Measurements from ENCODE around the gene TMEM86B. TPM values are rescaled to one million over a fixed set of nuclear protein-coding genes. Genes with fewer than 3 reads are reported as not detected.

The TMEM86B gene
- polyA plus RNA-seq, 1 of the 3 experiments (the other 2 are of a cell fraction): 3.0 TPM

DNA sequence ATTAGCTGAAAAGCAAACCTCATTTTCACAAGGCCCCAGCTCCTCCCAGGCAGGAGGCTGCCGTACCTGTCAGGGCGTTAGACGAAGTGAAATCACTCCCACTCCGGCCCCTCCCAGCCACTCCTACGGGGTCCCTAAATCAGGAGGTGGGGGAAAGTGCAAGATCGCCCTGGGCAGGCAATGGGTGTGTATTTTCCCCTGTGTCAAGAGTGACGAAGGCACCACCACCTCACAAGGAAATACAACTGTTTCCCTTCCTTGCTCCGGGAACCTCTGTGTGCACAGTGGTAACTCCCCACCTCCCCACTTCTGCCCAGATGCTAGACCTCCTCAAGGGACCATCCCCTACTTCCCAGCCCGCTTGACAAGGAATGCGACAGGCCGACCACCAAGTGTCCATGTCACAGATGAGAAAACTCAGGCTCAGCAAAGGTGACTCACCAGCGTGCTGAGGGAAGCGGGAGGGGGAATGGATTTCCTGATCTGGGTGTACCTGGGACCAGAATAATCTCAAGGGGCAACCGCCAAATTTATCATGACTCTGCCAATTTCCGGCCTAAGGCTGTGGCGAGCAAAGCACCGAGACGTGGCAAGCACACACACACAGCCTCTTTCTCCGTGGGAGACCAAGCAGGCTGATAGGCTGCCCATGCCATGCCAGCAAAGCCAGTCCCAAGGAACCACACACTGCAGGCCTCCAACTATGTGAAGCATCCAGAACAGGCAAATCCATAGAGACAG is 22.9 kb upstream of the TMEM86B start:
- Histone ChIP-seq H4K20me1 (ENCODE audit: insufficient read depth) (peaks cover 100% of the 10 kb centered on the region), H2AFZ (ENCODE audit: low read depth) (no peak overlapping the region), H3F3A (replicated peaks; ENCODE audit: insufficient read depth) (no peaks in the 10 kb centered on the region), H3K9me3 (no peaks in the 10 kb centered on the region), H3K79me2 (ENCODE audit: insufficient read depth) (peaks cover 95% of the 10 kb centered on the region), H3K9me2 (no peaks in the 10 kb centered on the region), H3K4me3 (ENCODE audit: low read depth in 2 of 2, low read length in 1 of 2) (no peak overlapping the region), H3K9ac (no peak overlapping the region), H3K27ac (ENCODE audit: low read depth in 2 of 2, low read length in 1 of 2) (no peak overlapping the region), H3K4me2 (no peak overlapping the region), H3K36me3 (replicated peaks in 1 of 2; ENCODE audit: control insufficient read depth in 1 of 2, insufficient read depth in 2 of 2, low read length in 1 of 2) (peaks cover 0 to 2% of the 10 kb centered on the region in 2 experiments), H3K4me1 (ENCODE audit: control insufficient read depth in 1 of 2, insufficient read depth in 2 of 2, low read depth in 1 of 2, low read length in 1 of 2) (peaks cover 6 to 33% of the 10 kb centered on the region in 2 experiments; a peak in 1 of 4 replicates), H3K27me3 (ENCODE audit: insufficient read depth) (no peaks in the 10 kb centered on the region)
- POLR2A ChIA-PET: no interaction called here
- peak; percentile 9 for DNase-seq
- WGBS (ENCODE audit: low lambda C conversion rate): 82% methylated on average over 18 of the region's 19 CpGs
- CTCF ChIA-PET: interaction anchor here (0.7 kb wide), 1 partner anchor 132 kb away, joined by 3 read pairs; the partner anchor contains the start of gene TMEM238
- TF ChIP-seq FOSL2 (IDR thresholded peaks at IDR 0.05; ENCODE audit: borderline replicate concordance, low read depth) (peak; percentile 42; the same call in 1 of the 2 replicates), RAD21 (IDR thresholded peaks at IDR 0.05; ENCODE audit: low read length) (no peak), TCF12 (IDR thresholded peaks at IDR 0.05) (peak; percentile 26; the same call in 1 of the 2 replicates), POLR2AphosphoS5 (IDR thresholded peaks at IDR 0.05; ENCODE audit: low read depth, low read length) (no peak), RCOR1 (IDR thresholded peaks at IDR 0.05; ENCODE audit: low read length) (no peak), TAF1 (IDR thresholded peaks at IDR 0.05; ENCODE audit: borderline replicate concordance, low read depth, low read length) (no peak), SMC3 (IDR thresholded peaks at IDR 0.05; ENCODE audit: low read depth, low read length) (no peak)
- TF ChIP-seq, protein P1, sequence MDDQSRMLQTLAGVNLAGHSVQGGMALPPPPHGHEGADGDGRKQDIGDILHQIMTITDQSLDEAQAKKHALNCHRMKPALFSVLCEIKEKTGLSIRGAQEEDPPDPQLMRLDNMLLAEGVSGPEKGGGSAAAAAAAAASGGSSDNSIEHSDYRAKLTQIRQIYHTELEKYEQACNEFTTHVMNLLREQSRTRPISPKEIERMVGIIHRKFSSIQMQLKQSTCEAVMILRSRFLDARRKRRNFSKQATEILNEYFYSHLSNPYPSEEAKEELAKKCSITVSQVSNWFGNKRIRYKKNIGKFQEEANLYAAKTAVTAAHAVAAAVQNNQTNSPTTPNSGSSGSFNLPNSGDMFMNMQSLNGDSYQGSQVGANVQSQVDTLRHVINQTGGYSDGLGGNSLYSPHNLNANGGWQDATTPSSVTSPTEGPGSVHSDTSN (IDR thresholded peaks at IDR 0.05): no peak
- TF ChIP-seq, protein P2, sequence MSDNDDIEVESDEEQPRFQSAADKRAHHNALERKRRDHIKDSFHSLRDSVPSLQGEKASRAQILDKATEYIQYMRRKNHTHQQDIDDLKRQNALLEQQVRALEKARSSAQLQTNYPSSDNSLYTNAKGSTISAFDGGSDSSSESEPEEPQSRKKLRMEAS (IDR thresholded peaks at IDR 0.05; ENCODE audit: low read depth): no peak
- TF ChIP-seq, protein P3, sequence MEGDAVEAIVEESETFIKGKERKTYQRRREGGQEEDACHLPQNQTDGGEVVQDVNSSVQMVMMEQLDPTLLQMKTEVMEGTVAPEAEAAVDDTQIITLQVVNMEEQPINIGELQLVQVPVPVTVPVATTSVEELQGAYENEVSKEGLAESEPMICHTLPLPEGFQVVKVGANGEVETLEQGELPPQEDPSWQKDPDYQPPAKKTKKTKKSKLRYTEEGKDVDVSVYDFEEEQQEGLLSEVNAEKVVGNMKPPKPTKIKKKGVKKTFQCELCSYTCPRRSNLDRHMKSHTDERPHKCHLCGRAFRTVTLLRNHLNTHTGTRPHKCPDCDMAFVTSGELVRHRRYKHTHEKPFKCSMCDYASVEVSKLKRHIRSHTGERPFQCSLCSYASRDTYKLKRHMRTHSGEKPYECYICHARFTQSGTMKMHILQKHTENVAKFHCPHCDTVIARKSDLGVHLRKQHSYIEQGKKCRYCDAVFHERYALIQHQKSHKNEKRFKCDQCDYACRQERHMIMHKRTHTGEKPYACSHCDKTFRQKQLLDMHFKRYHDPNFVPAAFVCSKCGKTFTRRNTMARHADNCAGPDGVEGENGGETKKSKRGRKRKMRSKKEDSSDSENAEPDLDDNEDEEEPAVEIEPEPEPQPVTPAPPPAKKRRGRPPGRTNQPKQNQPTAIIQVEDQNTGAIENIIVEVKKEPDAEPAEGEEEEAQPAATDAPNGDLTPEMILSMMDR (IDR thresholded peaks at IDR 0.05): no peak

DNA sequence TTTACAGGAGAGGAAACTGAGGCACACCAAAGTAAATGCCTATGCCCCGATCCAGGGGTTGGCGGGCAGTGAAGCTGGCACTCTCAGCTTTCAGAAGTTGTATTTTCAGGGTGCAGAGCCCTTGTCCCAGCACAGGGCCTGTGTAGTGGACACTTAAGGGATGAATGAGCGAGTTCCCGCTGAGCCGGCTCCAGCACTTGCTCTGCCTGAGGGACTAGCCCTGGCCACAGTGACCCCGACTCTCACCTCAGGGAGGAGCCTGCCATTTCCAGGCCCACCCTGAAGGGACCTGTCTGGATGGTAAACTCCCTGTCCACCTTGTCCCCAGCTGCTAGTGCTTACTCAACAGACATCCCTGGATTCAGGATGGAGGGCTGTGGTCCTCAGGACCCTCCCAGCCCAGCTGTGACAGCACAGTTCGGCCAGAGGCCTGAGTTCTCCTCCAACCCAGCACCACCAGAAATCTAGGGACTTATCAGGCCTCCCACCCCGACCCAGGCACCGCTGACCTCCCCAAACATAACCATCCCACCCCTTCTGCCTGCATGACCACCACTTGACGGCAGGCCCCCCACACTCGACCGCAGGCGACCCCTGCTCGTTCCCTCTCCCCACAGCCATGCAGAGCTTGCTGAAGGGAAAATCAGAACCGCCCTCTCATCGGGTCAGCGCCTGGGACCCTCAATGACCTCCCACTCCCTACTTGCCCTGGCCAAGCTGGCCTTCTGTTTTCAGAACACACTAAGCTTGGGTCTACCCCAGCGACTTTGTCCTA is 21.9 kb upstream of the TMEM86B start:
- CTCF ChIA-PET: interaction anchor here (0.7 kb wide), 1 partner anchor 133 kb away, joined by 3 read pairs; the partner anchor contains the start of gene TMEM238
- Histone ChIP-seq H3K36me3 (replicated peaks in 1 of 2; ENCODE audit: control insufficient read depth in 1 of 2, insufficient read depth in 2 of 2, low read length in 1 of 2) (peaks cover 4 to 7% of the 10 kb centered on the region in 2 experiments), H3K79me2 (ENCODE audit: insufficient read depth) (peaks cover 84% of the 10 kb centered on the region), H3K27ac (ENCODE audit: low read depth in 2 of 2, low read length in 1 of 2) (no peak overlapping the region), H3K9me3 (no peaks in the 10 kb centered on the region), H4K20me1 (ENCODE audit: insufficient read depth) (peaks cover 91% of the 10 kb centered on the region), H3F3A (replicated peaks; ENCODE audit: insufficient read depth) (no peaks in the 10 kb centered on the region), H3K4me1 (ENCODE audit: control insufficient read depth in 1 of 2, insufficient read depth in 2 of 2, low read depth in 1 of 2, low read length in 1 of 2) (peaks cover 0 to 25% of the 10 kb centered on the region in 2 experiments; a peak in 1 of 4 replicates), H3K4me2 (no peak overlapping the region), H2AFZ (ENCODE audit: low read depth) (no peak overlapping the region), H3K9me2 (no peaks in the 10 kb centered on the region), H3K4me3 (ENCODE audit: low read depth in 2 of 2, low read length in 1 of 2) (no peak overlapping the region), H3K27me3 (ENCODE audit: insufficient read depth) (no peaks in the 10 kb centered on the region), H3K9ac (no peak overlapping the region)
- WGBS (ENCODE audit: low lambda C conversion rate): 96% methylated on average over 16 of the region's 18 CpGs
- no peak for DNase-seq
- POLR2A ChIA-PET: no interaction called here
- TF ChIP-seq EZH2phosphoT487 (IDR thresholded peaks at IDR 0.05; ENCODE audit: borderline replicate concordance, low read depth) (no peak), POLR2AphosphoS5 (IDR thresholded peaks at IDR 0.05; ENCODE audit: low read depth, low read length) (no peak), FOXJ3 (CRISPR knock-in tag; IDR thresholded peaks at IDR 0.05) (no peak), SIN3A (IDR thresholded peaks at IDR 0.05; ENCODE audit: borderline replicate concordance, low read depth, low read length) (no peak), CHD2 (IDR thresholded peaks at IDR 0.05; ENCODE audit: low read length, partially characterized antibody) (no peak), GABPA (IDR thresholded peaks at IDR 0.05; ENCODE audit: low read depth) (no peak), MXI1 (IDR thresholded peaks at IDR 0.05; ENCODE audit: low read depth, low read length) (no peak), NRF1 (IDR thresholded peaks at IDR 0.05; ENCODE audit: low read depth, low read length) (no peak)
- TF ChIP-seq, protein P3 (IDR thresholded peaks at IDR 0.05): no peak
